Measurements from ENCODE around the gene MITF.
"Not testable (repeated sequence)": the region's sequence is repeated elsewhere in the genome, so short reads cannot be mapped to it uniquely, and the experiment has no call there.

MITF gene

DNA sequence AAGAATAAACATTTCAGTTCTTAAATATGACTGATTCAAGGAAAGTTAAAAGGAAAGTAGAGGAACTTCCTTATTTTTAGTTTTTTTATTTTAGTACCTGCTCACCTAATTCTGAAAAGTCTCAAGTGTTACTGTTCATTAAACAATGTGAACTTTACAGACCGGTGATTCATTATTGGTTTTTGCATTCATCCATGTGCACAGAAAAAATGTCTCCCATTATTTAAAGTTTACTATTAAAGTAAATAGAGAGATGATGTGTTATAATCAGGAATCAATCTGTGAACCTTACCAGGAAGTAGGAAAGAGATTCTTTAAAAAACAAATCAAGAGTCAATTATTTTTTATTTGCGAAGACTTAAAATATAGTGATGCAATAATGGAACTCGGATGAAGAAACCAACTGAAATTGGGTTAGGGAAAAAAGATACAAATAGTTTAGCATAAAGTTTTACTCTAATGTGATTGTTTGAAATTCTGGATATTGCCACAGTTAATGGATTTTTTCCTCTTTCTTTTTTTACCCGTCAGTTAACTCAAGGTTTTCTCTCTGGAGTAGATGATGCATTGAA is 140.9 kb downstream of the MITF start:
- no peak for DNase-seq

DNA sequence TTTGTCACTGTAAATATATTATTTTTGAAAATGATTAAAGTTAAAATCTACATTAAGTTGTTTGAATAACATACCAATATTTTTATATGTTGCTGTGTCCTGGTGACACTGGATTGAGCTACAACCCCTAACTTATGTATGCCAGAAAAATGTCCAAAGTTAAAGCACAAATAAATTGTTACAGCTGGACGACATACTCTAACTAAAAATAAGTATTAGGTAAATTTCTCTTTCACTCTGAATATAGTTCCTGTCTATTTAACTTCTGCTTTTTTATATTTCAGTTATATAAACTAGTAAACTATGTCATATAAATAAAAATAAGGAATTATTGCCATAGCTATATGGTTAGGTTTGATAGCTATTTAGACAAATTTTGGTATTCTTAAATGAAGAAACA is 141.8 kb downstream of the MITF start:
- DNase-seq = no peak

DNA sequence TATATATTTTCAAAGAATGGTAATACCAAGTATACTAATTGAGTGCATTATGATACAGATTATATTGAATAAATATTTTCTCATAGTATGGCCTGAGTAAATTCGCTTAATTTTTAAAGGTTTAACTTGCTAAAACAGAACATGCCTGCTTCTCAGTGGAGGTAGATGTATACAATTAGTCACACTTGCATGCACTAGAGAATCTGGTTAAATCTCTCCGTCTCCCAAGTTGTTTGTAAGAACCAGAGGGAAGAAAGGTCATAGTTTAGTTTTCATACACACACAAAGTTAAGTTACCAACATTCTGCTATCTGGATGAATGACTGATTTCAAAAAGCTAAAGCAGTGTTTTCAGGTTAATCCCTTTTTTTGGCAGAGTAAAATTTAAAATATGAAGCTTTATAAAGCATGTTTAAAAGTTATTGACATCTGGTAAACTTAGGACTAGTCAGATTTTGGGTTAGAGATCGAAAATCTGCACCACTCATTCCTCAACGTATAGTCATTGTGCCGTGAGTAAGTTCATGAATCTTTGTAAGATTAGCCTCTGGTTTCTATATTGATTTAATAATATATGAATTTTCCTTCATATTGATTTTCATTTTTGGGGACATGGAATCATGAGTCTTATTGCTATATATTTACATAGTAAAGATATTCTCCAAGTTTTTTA is 142.6 kb downstream of the MITF start:
- DNase-seq = no peak

DNA sequence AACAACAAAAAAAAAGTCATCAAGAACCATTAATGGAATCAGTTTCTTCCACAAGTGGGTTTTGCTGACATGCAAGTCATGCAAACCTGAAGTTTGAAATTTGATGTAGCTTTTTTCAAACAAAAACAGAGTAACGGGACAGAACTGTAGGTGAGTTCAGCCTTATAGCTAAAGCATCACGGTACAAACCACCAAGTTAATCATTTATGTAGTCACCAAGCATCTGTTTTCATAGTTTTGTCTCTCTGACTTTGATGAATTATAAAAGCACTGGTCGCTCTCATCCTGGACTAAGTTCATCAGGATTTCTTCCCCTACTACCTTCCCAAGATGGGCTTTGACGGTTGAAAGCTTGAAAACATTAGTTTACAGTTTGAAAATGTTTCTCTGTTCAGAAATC is 143.3 kb downstream of the MITF start:
- DNase-seq = no peak

DNA sequence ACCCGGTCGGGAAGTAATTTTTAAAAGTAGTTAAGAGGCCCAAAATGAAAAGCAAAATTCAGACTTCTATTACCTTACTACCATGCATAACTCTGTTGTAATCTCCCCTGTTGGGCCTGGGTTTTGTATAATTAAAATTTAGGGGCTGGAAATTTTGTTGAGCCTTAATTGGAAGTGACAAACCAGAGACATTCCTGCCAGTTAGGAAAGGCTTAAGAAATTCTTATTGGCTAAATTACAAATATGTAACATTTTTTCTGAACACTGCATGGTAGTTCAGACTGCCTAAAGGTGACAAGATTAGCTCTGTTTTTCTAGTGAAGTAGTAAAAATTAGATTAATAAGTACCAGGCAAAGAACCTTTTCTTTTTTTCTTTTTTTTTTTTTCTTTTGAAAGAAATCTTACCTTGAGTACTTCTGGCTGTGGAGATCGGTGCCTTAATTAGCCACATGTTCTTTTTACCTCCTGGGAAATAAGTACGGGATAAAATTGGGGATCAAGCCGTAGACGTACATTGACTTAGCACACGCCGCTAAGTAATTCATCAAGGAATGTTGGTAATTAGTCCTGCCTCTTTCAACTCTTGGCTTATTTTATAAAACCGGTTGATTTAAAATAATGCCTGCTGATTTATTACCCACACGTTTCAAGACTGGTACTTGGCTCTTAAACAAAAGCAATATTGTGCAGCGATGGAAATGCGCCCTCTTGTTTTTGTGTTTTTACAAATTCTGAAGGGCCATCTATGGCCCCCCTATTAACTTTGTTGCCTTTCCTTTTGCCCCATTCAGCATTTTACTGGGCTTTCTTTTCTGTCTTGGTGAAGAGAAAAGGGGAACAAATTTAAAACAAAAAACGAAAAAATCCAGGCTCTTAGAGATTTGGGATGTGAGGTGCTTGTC is 149.0 kb downstream of the MITF start:
- DNase-seq = no peak

DNA sequence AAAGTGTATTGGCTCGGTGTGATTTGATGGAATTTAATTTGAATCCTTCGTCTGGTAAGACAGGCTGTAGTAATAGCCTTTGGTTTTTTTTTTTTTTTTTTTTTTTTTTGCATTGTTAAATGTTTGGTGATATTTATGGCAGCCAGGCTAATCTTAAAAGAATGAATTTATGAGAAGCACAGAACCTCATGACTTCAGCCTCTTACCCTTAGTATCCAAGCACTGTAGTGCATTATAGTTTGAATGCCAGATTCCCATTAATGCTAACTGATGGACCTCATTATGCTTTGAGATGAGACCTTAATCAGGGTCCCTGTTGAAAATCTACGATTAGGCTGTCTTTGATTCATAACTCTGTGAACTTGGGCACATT is 149.7 kb downstream of the MITF start:
- DNase-seq = no peak

DNA sequence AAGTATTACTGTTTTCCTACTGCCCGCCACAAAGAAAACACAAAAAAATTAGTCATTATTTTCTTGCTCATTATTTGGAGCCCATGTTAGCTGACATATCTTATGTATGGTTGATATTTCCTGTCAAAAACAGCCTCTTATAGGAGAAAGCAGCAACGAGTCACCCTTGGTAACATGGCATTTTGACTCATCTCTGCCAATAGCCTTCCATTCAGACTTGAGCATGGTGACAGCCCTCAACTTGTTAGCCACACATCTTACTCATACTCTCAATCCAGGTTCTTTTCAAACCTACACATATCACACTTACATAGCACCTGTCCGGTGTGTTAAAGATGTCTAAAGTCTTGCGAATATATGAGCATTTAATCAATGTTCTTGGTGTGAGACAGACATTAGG is 150.8 kb downstream of the MITF start:
- no peak for DNase-seq

DNA sequence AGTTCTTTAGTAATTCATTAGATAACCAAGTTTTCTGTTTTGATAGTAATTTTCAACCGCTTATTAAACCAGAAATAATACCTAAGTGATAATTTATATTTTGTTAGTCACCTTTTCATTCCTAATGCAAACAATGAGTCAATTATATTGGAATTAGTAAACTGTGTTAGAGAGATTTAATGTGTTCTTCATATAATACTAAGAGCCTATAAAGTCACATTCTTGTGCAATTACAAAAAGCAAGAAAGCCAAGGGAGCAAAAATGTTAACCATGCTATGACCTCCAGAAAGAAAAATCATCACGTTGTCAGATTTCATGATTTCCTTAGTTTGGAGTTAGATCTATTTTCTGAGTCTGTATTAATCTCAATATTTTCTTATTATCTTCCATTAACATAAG is 151.4 kb downstream of the MITF start:
- no peak for DNase-seq

DNA sequence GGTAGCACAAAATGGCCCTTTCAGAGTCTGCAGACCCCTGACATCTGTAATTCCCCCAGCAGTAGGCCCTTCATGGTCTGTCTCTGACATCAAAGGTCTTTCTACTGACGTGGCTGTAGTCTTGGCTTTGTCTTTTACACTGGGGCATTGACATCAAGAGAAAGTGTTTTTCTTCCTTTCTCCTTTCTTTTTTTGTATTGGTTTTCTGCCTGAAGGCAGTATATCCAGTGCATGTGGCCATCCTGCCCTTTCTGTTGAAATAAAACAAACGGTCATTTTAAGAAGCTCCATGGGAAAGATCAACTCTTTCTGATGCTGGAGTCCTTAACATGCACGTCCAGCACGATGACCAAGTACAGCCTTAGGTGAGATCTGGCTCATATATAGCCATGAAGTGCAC is 153.4 kb downstream of the MITF start:
- no peak for DNase-seq

DNA sequence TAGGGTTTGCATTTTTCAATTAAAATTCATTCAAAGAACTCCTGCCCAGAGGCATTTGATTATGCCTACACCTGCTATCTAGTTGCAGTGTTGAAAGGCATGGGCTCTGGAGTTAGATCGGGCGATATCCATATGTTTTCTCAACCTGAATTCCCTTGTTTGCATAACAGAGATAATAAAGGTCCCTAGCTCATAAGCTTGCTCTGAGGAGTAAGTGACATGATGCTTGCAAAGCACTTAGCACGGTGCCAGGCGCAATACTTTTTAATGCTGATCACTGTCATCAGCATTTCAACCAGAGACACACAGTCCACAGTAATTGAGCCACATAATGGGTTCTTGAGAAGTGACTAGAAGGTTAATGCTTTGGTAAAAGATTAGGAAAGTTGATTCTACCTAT is 154.0 kb downstream of the MITF start:
- no peak for DNase-seq

DNA sequence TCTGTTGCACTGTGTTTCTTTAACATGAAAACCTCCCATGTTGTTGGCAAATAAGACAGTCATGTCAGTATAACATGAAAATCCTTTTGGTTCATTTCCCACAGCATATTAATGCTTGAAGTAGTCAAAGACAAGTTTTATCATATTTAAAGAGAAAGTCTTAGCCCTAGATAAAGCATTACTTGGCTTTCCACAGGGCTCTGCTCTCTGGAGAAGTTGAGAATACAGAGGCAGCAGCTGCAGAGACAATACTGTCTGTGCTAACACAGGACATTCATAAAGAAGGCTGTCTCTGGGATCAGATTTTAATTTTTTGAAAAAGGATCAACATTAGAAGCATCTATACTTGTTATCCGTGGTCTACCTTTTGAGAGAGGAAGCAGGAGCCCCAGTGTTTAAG is 156.8 kb downstream of the MITF start:
- no peak for DNase-seq

DNA sequence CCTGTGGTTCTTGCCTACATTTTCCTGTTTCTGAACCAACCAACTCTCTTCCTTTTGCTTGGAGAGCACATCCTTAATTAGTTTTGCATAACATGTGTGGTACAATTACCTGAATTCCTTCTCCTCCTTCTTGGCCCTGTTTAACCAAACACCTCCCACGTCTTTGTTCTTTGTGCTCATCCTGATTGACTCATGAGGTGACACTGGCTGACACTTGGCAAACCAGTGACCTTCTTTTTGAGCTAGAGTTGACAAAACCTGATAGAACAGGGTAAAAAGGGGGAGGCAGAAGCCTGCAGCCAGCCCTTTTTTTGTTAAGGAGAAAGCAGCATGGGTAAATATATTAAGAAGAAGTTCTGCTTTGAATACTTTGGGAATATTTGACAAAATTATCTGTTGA is 161.1 kb downstream of the MITF start:
- no peak for DNase-seq

DNA sequence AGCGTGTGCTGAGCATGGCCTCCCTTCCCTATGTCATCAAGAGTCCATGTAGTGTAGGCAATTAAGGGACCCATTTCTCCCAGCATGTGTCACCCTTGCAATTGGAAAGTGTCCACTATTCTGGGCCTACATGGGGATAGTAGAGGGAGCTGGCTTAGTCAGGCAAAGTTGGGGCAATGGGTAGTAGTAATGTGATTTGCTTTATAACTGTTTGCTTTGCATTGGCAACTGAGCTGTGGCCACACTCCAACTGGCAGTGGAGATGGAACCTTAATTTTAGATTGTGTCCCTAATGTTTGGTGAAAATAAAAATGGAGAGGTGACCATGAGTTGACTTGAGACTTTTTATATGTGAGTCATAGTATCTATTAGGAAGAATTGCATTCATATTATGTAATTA is 162.5 kb downstream of the MITF start:
- no peak for DNase-seq

DNA sequence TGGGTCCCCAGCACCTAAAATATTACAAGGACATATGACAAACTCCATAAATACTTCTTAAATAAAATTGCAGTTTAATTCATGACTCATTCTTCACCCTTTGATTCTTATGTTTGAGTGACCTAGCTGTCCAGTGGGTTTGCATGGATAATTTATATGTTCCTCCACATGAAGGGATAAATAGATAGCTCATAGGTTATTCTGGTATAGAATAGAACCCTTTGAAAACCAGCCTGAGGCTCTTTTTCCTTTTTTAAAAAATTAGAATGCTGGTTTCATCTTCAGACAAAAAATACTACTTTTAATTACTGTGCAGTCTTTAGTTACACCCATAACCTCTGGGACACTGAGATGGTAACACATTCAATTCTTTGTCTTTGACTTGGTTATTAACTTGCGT is 163.1 kb downstream of the MITF start:
- no peak for DNase-seq

DNA sequence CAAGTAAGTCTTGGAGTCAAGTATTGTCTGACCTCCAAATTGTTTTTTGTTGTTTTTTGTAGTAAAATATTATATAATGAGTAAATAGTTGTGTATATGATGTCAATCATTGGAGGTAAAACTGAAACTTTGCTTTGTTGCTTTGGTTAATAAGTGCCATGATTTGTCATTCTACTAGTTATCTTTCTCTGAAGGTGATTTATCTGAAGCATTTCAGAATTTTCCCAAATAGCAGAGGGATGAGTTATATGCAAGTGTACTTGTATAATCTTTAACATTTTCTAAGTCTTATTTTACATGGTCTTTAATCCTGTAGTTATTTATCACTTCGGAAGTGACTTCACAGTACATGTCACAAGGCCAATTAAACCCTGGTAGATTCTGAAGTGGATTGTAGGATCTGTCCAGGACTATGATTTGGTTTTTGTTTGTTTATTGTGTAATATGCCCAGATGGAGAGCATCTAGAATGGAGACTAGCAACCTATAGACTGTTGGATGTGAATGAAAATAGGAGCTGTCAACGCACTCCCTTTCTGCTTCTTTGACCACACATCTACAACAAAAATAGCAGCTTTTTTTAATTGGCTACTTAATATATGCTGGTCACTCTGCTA is 167.2 kb downstream of the MITF start:
- no peak for DNase-seq

DNA sequence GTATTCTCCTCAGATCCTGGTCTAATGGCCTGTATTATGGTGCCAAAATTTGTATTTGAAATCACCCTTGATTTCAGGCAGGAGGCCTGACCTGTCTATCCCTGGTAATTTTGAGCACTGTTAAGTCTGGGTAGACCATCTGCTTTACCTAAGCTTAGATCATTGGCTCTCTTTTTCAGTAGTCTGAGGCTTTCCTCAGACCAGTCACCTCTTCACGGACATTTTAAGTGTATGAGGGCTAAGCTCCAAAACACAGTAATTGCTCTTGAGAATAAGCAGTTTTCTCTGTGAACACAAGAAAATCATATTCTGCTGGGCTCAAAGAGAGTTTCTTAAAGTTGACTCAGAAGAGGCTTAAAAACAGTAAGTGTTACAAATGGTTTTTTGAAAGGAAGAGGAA is 168.3 kb downstream of the MITF start:
- DNase-seq = no peak

DNA sequence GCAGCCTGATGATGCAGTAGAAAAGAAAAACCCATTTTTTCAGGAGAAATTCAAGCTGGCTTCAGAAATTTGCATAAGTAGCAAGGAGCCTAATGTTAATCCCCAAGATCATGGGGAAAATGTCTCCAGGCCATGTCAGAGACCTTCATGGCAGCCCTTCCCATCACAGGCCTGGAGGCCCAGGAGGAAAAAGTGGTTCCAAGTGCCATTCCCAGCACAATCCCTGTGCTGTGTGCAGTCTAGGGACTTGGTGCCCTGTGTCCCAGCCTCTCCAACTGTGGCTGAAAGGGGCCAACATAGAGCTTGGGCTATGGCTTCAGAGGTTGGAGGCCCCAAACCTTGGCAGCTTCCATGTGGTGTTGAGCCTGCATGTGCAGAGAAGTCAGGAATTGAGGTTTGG is 170.6 kb downstream of the MITF start:
- DNase-seq = not testable (repeated sequence)

DNA sequence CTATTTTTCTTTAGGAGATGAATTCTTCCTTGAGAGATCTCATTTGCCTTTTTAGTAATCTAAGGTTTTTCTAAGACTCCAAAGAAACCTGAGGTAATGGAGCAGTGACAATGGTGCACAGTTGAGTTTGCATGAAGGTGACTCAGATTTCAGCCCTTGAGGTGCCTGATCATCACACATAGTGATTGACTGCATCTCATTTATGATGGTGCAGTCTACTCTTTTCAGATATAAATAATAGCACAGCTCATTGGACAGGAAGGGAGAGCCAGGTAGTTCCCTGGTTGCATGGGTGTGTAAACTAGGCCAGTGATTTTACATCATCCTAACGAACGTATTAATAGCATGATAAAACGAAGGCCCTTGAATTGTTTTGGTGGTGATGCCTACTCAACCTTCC is 174.2 kb downstream of the MITF start:
- DNase-seq = no peak

DNA sequence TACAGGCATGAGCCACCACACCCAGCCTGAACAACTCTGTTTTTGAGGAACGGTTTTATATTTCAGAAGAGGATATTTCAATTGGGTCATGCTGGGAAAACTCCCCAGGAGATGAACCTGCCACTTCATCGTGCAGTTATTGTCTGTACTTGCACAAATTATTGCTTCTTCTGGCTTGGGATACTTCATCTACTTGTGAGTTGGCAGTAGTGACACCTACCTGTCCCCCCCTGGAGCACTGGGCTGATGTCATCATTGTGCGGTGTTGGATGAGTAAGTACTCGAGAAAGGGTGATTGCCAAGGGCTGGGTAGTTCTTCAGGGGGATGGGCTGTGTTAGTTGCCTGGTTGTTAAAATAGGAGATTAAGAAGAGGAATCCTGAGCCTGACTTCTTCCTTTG is 175.1 kb downstream of the MITF start:
- no peak for DNase-seq

DNA sequence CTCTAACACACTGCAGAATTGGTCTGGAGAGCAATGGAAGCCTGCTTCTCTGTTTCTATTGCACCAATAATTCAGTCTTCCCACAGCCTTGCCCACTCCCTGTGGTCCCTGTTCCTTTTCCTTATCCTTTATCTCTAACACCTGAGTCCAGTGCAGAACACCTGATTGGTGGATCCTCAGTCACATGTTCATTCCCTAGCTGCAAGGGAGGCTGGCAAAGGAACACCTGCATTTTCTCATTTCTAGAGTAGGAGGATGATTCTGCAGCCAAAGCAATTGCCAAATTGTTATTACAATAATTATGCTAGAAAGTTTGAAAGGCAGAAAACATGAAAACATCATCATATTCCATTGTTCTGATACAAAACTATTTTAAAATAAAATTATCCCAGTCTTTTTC is 176.5 kb downstream of the MITF start:
- DNase-seq = no peak

DNA sequence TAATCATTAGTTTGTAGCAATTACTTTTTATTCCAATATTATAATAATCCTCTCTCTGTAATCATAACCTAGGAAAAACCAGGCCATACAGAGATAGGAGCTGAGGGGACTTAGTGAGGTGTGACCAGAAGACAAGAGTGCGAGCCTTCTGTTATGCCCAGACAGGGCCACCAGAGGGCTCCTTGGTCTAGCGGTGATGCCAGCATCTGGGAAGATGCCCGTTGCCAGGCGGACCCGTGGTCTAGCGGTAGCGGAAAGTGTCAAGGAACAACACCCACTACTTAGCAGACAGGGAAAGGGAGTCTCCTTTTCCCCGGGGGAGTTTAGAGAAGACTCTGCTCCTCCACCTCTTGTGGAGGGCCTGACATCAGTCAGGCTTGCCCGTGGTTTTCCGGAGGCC is 180.7 kb downstream of the MITF start:
- not testable (repeated sequence) for DNase-seq

DNA sequence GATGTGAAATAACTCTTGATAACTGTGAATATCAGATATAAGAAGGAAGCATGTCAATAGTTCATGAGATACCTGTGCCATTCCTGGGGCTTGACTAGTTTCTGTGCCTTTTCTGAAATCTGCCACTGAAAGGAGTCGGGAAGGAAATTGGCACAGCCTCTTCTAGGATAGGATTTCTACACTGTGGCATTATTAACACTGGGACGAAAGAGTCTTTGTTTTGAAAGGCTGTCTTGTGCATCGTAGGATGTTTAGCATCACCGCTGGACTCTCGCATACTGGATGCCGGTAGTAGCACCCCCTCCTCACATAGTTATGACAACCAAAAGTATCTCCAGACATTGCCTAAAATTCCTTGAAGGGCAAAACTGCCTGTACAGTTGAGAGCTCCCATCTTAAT is 182.4 kb downstream of the MITF start:
- no peak for DNase-seq

DNA sequence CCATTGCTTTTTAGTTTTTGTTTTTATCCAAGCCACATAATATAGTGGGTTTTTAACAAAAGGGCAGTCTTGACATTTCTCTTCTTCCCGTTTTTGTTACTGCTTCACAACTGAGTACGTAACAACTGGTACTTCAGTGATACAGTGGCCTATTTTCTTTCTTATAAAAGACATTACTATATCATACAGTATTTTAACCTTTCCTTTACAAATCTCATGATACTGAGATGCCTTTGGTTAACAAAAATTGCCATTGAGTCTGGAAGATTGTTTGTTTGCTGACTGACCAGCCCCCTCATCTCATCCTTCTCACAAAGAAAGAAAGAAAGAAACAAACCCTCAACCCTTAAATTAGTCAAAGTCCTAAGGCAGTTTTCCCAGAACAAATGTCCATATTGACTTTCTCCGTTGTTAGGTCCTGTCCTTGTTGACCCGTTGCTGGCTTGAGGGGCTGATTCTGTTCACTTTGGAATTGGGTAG is 183.3 kb downstream of the MITF start:
- DNase-seq = no peak

DNA sequence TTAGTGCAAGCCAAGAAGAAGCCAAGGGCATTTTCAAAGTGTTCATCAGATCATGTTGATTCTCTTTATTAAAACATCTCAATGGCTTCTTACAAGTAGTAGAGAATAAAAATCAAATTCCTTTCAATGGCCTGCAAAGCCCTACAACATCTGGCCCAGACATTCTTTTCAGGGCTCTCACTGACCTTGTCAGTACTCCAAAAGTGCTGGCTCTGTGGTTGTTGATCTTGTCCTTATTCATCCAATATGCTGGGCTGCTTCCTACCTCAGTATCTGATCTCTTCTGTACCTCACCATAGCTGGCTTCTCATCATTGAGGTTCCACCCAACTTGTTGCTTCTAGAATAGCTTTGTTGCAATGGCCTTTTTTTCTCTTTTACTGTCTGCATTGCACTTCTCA is 186.2 kb downstream of the MITF start:
- DNase-seq = no peak

Measured in activated CD8-positive, alpha-beta memory T cell treated with anti-CD3 and anti-CD28 coated beads, Interleukin-2, amount 50 U/mL, for 48 hours (primary cell).